Activated CD8-positive, alpha-beta memory T cell treated with anti-CD3 and anti-CD28 coated beads for 24 hours (primary cell): ENCODE data around the gene VARS1.

Experiments used
- DNase-seq: peaks from one replicate; pipeline ENCODE4 v3.0.0-alpha.2; 2020

VARS1 gene

DNA sequence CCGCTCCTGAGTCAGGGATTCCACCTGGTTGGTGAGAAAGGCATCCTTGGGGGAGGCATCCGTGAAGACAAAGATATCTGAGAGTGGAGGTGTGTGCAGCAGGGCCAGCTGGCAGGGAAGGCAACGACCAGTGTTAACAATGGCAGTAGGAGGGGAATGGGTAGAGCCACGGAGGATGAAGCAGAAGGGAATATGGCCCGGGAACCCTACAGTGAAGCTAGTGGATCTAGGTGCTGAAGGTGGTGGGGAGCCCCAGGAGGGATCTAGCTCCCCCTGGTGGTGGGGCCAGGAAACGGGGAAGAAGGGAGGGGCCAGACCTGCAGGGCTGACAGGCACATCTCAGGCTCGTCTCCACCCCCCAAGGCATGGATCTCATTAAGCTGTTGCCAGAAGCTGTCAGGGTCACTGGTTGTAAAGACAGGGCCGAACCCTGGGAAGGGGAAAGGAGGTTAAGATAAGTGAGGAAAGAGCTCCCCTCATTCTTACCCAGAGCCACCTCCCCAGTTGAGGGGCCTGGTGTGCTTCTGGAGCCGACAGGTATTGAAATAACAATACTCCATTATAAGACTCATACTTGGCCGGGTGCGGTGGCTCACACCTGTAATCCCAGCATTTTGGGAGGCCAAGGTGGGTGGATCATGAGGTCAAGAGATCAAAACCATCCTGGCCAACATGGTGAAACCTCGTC lies 25.7 kb downstream of the VARS1 start:
- peak; percentile 91 for DNase-seq

DNA sequence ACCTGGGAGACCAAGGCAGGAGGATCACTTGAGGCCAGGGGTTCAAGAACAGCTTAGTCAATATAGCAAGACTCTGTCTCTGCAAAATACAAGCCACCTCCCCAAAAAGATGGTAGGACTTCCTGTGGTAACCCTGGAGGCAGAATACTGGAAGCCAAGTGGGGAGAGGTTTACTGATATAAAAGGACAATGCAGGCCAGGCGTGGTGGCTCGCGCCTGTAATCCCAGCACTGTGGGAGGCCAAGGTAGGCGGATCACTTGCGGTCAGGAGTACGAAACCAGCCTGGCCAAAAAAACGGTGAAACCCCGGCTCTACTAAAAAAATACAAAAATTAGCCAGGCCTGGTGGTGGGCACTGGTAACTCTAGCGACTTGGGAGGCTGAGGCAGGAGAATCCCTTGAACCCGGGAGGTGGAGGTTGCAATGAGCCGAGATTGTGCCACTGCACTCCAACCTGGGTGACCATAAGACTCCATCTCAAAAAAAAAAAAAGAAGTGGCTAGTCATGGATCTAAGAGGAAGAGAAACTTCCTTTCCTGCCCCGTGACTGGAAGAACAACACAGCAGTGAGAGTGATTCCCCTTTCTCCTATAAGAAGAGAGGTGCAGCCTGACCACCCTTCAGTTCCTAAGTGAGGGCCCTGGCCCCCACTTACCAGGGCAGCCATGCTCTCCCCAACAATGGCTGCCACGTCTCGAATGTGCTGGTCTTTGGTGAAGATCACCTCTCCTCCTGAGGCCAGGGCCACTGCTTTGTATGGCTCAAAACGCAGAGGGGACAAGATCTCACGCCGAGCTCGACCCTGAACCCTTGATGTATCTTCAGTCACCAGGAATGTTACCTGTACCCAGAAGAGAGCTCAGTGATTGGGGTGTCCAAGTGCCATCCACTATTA lies 26.9 kb downstream of the VARS1 start:
- no peak for DNase-seq

DNA sequence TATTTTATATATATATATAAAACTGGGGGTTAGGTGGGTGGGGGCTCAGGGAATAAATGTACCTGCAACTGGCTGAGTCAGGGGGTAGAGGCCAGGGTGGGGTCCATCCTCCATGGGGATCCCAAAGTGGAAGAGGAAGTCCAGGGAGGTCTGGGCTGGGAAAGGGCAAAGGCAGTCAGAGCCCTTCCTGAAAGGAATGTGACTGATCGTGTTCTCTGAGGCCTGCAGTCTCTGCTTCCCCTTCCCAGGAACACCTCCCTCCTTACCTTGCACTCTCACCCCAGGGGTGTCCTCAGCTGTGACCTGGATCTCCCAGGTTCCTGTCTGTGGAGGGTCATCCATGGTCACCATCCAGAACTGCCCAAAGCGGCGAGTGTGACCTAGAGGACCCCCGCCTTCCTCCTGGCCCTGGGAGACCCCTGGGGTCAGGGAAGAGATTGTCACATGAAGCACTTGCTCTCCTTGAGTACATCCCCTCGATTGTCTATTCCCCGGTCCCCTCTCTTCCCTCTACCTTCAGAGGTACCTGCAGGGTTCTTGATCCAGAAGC lies 28.4 kb downstream of the VARS1 start:
- DNase-seq = no peak

DNA sequence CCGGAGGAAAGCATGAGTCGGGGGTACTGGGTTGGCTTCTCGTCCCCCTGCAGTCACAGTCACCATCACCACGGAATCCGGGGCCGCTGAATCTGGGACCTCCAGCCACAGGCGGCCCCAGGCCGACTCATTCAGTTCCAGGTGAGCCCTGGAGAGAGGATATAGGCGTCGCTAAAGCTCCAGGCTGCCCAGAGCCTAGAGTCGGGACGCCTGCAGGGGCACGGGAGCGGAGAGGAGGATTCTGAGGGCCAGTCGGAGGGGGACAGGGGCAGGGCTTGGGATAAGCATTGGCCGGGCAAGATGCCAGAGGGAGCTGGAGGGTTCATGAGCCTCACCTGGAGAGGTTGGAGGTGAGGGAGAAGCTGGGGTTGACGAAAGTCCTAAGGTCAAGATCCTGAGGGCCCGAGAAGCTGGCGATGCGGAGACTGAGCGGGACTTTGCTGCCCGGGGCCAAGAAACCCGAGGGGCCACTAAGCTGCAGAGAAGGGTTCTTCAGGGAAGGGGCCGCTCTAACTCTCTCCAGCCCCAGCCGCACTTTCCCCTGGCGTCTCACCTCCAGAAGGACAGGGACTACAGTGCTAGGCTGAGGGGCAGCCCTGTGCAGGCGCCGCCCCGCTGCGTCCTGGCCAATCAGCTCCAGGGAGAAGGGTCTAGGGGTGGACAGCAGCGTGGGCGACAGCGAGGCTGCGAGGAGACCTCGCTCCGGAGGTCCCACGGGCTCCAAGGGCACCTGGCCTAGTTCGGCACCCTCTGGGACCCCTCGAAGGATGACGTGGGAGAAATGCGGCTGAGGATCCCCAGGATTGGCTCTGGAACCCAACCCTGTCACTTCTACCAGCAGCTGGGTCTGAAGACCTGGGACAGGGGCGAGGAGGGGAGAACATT lies 29.4 kb downstream of the VARS1 start:
- DNase-seq = no peak

DNA sequence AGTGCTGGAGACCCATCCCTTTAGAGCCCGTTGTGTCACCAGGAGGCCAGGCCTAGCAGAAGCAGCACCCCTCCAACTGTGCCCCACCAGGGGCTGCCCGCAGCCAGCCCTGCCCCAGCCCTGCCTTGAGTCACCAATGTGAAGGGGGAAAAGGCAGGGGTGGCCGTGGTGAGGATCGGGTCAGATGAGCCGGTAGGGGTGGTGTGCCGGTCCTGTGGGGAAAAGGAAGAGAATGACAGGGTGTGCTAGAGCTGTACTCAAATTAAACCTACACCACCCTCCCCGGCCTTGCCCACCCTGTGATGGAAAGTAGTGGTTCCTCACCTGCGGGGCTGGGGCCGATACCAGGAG lies 30.0 kb downstream of the VARS1 start:
- no peak for DNase-seq

DNA sequence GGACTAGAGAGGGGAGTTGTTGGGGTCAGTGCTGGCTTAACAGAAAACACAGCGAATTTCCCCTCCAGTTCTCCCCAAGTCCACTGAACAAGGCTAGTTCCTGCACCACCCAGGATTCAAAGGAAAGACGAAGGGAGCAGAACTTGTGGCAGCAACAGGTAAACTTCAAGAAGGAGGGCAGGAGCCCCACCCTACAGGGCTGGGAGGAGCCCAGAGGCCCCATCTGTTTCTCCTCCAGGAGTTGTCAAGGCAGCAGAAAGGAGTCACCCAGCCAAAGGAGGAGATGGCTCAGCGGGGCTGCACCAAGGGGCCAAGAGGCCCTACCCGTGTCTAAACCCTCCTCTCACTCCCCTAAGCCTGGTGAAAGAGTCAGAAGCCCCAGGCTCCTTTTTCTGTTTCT lies 31.4 kb downstream of the VARS1 start:
- no peak for DNase-seq

DNA sequence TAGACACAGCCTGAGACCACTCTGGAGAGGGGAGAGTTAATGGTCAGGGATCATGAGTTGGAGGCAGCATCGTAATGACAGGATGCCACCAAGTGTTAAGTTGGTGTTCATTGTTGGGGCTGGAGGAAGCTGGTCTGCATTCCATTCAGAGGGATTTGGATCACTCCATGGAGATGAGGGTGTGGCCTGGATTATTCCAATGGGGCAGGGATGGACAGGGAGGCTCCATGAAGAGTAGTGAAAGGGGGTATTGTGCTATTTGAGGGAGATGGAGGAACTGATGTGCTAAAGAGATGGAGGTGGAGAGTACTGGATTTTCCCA lies 32.0 kb downstream of the VARS1 start:
- no peak for DNase-seq

DNA sequence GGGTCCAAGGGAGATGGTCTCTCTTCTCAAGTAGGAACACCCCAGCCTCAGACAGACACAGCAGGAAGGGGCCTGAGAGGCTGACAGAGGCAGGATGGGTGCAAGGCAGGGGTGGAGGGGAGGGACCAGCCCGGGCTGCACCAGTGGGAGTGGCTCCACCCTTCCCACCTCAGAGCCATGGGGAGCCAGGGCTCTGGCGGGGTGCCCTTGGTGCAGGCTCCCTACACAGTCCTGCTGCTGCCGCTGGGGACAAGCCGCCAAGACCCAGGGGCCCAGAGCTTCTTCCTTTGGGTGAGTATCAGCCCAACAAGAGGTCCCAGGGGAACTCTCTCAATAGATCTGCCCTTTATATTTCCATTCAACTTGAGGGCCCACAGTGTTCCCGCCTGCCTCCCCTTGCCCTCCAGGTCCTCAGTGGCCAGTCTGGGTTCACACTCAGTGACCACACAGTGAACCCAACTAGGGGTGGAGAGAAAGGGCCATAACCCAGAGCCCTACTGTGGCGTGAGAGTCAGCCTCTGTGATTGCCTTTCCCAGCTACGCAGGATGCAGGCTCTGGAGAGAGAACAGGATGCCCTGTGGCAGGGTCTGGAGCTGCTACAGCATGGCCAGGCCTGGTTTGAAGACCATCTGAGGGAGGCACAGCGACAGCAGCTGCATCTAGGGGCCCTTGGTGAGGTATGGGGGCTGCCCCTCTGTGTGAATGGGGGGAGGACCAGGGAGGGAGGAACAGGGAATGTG lies 32.5 kb downstream of the VARS1 start:
- no peak for DNase-seq

DNA sequence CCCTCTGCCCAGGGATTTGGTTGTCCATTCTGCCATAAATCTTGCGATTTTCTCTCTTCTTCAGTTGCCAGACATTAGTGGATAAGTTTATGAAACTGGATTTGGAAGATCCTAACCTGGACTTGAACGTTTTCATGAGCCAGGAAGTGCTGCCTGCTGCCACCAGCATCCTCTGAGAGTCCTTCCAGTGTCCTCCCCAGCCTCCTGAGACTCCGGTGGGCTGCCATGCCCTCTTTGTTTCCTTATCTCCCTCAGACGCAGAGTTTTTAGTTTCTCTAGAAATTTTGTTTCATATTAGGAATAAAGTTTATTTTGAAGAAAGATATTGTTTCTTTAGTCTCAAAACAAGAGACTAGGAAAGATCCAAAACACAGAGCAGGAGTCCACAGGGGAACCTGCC lies 33.2 kb downstream of the VARS1 start, which contains the start of gene SAPCD1:
Gene SAPCD1, plus strand, starts transcription at position 301 of the 400 bp plus-strand sequence. CDS start 399 bp downstream, outside the sequence.
- no peak for DNase-seq

DNA sequence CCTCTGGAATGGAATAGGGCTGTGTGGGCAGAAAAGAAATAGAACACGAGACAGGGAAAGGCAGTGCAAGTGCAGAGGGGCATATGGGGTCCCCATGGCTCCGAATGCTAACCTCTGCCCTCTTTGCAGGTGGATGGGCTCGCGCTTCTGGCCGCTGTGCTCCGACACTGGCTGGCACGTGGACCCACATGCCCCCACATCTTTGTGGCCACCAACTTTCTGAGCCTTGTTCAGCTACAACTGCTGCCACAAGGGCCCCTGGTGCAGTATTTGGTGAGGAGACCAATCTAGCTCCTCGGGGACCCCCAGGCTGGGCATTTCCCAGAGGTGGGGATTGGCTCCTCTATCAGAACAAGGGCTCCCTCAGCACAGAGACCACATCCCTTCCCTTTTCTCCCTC lies 34.2 kb downstream of the VARS1 start:
- DNase-seq = no peak

DNA sequence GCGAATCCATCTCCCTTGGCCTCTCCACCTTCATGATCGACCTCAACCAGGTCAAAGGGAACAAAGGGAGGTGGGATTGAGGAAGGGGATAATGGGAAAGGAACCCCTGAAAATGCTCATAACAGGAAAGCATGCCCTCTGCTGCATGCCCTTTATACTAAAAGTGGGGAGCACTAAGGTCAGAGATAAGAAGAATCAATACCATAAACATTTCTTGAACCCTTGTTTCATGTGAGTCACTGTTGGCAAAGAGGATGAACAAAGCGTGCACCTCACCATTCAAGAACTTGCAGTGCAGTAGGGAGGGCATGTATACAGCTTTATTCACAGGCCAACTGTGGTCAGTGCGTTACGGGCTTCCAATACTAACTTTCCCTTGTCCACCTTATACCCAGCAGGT lies 34.8 kb downstream of the VARS1 start:
- no peak for DNase-seq

DNA sequence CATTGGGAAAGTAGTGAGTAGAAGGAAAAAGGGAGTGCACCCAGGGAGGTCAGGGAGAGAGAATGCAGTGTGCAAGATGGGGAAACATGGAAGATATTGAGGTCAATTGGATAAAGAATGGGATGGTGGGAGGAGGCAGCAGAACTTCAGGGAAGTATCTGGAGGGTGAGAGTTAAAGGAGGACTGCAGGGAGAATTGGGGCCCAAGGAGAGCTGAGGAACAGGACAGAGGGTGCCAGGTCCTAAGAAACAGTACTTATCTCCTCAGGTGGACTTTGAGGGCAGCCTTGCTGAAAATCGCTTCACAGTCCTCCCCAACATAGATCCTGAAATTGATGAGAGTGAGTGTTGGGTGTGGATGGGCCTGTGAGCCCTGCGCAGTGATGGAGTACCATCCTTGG lies 37.3 kb downstream of the VARS1 start:
- DNase-seq = no peak

DNA sequence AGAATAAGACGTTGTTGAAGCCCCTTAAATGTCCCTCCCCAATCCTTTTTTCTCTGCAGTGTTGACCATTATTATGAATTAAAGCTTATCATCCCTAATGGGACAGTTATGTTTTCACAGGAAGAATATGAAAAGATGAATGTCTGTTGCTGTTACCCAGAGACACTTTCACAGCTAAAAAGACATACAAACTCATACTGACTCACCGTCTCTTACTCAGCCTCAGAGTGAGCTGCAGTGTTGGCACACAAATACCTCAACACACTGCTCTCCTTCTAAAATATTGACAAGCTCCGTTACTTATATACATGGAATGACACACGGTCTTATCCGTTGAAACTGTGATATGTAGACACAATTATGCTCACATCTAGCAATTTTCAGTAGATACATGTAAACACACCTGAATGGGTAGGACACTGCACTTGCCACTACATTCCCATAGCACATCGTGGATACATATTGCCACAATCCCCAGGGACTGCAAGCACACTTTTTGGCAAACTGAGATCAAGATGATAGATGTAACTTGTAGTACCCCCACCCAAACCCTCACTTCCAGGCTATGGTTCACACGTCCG lies 42.7 kb downstream of the VARS1 start:
- DNase-seq = no peak

DNA sequence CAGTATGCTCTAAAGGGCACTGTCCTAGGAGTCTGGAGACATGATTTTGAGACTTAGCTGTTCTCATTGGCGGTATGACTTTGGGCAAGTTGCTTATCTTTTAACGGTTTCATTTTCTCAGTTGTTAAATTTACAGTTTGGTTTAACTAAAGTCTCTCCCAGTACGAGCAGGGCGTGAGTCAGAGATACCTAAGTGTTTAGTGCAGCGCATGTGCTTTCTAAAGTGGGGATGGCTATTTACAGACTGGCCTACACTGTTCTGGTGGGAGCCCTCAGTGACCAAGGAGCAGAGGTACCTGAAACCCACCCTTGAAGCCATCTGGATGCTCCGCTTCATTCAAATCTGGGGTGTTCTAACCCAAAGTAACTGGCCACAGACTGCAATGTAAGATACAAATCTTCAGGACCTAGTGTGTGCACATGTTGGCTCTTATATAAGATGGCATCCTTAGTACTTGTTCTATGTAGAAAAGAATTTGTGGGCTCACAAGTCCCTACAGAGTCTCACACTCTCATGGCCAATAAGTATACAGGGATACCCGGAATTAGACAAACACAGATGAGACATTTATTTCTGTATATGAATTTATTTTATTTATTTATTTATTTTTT lies 45.0 kb downstream of the VARS1 start:
- DNase-seq = no peak

DNA sequence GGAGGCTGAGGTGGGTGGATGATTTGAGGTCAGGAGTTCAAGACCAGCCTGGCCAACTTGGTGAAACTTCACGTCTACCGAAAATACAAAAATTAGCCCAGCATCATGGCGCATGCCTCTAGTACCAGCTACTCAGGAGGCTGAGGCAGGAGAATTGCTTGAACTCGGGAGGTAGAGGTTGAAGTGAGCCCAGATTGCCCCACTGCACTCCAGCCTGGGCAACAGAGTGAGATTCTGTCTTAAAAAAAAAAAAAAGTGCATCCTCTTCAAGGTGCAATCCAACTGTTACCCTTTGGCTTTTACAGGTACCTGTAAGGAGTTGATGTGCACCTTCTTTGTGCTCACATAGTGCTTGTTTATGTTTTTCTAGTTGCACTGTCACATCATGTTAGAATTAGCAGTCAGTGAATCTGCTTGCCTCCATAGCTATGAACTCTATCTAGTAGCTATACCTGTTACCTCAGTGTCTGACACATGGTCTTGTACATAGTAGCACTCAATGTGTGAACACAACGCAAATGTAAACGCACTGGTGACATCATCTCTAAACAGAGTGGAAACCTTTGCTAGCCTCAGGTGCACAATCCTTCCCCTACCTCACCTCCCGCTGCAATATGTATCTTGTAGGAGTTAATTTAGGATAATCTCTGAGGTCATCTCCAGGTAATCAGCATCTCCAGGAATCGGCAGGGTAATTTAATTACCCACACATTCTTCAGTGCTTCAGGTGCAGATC lies 46.1 kb downstream of the VARS1 start:
- DNase-seq = no peak
